Measurements from ENCODE around the gene NCF2. TPM values are rescaled to one million over a fixed set of nuclear protein-coding genes. Genes with fewer than 3 reads are reported as not detected.

Gene NCF2
- total RNA-seq, 1 experiment from 2014 or later = 0.10 TPM

DNA sequence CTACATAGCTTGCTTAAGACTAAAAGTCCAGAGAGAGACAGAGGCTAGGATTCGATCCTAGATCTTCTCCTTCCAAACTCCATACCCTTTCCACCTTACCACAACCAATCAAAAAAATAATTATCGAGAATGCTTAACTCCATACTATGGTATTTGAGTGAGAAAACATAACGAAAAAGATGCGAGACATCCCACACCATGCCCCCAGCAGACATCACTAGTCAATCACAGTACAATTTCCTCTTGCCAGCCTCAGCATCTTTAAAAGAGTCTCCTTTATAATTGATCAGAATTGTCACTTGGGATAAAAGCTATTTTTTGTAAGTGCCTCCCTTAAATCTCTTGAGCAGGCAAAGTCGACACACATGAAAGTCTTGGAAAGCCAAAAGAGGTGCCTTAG is 875 bp downstream of the NCF2 start:
- no peaks in the 10 kb centered on the region for H3K9me3 ChIP-seq (ENCODE audit: control insufficient read depth, insufficient read depth, low read depth, low read length)
- no peaks in the 10 kb centered on the region for H3K4me1 ChIP-seq (ENCODE audit: control insufficient read depth, insufficient read depth, low read length)
- no peak overlapping the region for H3K27ac ChIP-seq (ENCODE audit: low read length)
- in situ Hi-C loops (cut with HindIII; ENCODE audit: low pct_unique_long_range_greater_than_20kb, low sequenced_read_pairs) (no loop called here), intact Hi-C loops (cut with micrococcal nuclease; ENCODE audit: unreplicated experiment) (no loop called here)
- DNase-seq (ENCODE audit: low read depth, low spot score) = no peak
- no peak for ATAC-seq
- CTCF ChIA-PET = no interaction called here
- POLR2A ChIA-PET = interaction anchor here (0.6 kb wide), 1 partner anchor 1729 kb away, joined by 7 read pairs; no protein-coding TSS in a partner anchor
- H3K27me3 ChIP-seq (ENCODE audit: control insufficient read depth, insufficient read depth, low read length) = 0 out of 2 replicates have a peak, but pooled peaks cover under 1% of the 10 kb centered on the region
- BruUV-seq (replicated peaks) = no TSS peak
- TF ChIP-seq SIN3A (IDR thresholded peaks at IDR 0.05; ENCODE audit: borderline replicate concordance, insufficient read depth, low read depth, low read length) (no peak), TCF7L2 (IDR thresholded peaks at IDR 0.05; ENCODE audit: low read depth, low read length) (no peak), REST (IDR thresholded peaks at IDR 0.05; ENCODE audit: insufficient read depth in 1 of 2, low read depth in 2 of 2, low read length in 1 of 2) (no peak), POLR2AphosphoS5 (IDR thresholded peaks at IDR 0.05; ENCODE audit: low read depth, low read length) (no peak)
- TF ChIP-seq, protein P1, sequence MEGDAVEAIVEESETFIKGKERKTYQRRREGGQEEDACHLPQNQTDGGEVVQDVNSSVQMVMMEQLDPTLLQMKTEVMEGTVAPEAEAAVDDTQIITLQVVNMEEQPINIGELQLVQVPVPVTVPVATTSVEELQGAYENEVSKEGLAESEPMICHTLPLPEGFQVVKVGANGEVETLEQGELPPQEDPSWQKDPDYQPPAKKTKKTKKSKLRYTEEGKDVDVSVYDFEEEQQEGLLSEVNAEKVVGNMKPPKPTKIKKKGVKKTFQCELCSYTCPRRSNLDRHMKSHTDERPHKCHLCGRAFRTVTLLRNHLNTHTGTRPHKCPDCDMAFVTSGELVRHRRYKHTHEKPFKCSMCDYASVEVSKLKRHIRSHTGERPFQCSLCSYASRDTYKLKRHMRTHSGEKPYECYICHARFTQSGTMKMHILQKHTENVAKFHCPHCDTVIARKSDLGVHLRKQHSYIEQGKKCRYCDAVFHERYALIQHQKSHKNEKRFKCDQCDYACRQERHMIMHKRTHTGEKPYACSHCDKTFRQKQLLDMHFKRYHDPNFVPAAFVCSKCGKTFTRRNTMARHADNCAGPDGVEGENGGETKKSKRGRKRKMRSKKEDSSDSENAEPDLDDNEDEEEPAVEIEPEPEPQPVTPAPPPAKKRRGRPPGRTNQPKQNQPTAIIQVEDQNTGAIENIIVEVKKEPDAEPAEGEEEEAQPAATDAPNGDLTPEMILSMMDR (IDR thresholded peaks at IDR 0.05) = no peak
- H3K36me3 ChIP-seq (ENCODE audit: control insufficient read depth, insufficient read depth, low read length) = no peaks in the 10 kb centered on the region
- no peak overlapping the region for H3K4me3 ChIP-seq (ENCODE audit: low read depth in 2 of 2, low read length in 2 of 2)

DNA sequence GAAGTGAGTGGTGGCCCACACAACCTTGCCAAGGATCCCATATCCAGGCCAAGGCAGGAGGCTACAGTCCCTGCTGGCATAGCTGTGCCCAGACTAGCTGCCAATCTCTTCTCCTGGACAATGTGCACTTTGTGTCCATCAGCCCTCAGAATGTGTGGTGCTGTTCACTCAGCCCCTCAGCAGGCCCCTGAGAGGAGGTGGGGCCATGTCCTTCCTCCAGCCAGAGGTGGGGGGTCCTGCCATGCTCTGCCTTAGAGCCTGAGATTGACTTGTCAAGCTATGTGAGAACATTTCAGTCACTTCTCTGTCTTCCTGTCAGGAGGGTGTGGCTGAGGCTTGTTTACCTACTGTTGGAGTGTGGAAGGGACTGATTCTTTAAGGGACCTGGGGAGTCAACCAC is 1.4 kb downstream of the NCF2 start:
- H3K9me3 ChIP-seq (ENCODE audit: control insufficient read depth, insufficient read depth, low read depth, low read length) = no peaks in the 10 kb centered on the region
- no peak for DNase-seq (ENCODE audit: low read depth, low spot score)
- intact Hi-C loops (cut with micrococcal nuclease; ENCODE audit: unreplicated experiment) (no loop called here), in situ Hi-C loops (cut with HindIII; ENCODE audit: low pct_unique_long_range_greater_than_20kb, low sequenced_read_pairs) (no loop called here)
- POLR2A ChIA-PET = no interaction called here
- H3K4me1 ChIP-seq (ENCODE audit: control insufficient read depth, insufficient read depth, low read length) = no peaks in the 10 kb centered on the region
- H3K27ac ChIP-seq (ENCODE audit: low read length) = no peak overlapping the region
- no TSS peak for BruUV-seq (replicated peaks)
- ATAC-seq = no peak
- H3K4me3 ChIP-seq (ENCODE audit: low read depth in 2 of 2, low read length in 2 of 2) = no peak overlapping the region
- CTCF ChIA-PET = no interaction called here
- no peaks in the 10 kb centered on the region for H3K36me3 ChIP-seq (ENCODE audit: control insufficient read depth, insufficient read depth, low read length)
- no peak for TF ChIP-seq TCF7L2 (IDR thresholded peaks at IDR 0.05; ENCODE audit: low read depth, low read length)
- TF ChIP-seq, protein P1 (IDR thresholded peaks at IDR 0.05) = no peak
- TF ChIP-seq REST (IDR thresholded peaks at IDR 0.05; ENCODE audit: insufficient read depth in 1 of 2, low read depth in 2 of 2, low read length in 1 of 2) = no peak
- no peak for TF ChIP-seq SIN3A (IDR thresholded peaks at IDR 0.05; ENCODE audit: borderline replicate concordance, insufficient read depth, low read depth, low read length)
- no peak for TF ChIP-seq POLR2AphosphoS5 (IDR thresholded peaks at IDR 0.05; ENCODE audit: low read depth, low read length)
- H3K27me3 ChIP-seq (ENCODE audit: control insufficient read depth, insufficient read depth, low read length) = no peaks in the 10 kb centered on the region

All from Panc1 (cell line).